Measurements from ENCODE around the gene RBM26. TPM values are rescaled to one million over a fixed set of nuclear protein-coding genes. Genes with fewer than 3 reads are reported as not detected.

RBM26 gene
- total and polyA plus RNA-seq, 2 of the 4 experiments (the other 2 are of a cell fraction), result 17.6 to 18.1 TPM

DNA sequence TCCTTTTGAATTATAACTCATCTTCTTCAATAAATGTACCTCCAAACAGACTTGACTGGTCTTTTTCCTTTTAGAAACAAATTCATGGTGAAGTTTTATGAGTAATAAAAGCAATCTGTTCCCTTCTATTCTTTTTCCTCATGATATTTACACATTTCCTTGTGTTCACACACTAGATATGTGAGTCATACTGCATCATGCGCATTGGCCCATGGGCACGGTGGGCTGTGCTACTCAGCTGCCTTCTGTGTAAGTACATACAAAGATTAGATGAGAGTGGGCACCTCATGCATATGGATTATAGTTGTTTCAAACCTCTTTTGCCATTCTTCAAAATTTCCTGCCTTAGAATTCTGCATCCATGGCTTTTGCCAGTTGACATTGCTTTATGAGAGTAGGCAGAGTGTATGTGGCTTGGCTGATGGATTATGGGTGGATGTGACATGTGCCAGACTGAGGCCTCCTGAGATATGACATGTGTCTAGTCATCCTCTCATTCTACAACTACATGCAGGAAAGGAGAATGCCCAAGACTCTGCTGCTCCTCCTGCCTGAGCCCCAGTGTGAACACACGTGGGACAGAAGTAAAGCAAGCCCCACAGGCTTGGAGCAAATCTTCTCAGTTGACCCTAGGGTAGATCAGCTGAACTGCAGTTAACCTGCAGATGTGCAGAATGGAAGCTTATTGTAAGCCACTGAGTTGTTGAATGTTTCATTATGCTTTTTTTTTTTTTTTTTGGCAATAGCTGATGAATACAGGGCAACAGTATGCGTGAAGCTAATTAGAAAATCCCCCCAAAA is 109.9 kb downstream of the RBM26 start:
- intact Hi-C loops (cut with micrococcal nuclease) (no loop called here), in situ Hi-C loops (cut with MboI; ENCODE audit: low sequenced_read_pairs) (no loop called here), dilution Hi-C loops (cut with HindIII; ENCODE audit: low sequenced_read_pairs, unreplicated experiment) (no loop called here)
- no TSS peak for BruUV-seq (replicated peaks)
- Histone ChIP-seq H4K8ac (ENCODE audit: low read depth in 2 of 2, low read length in 2 of 2) (no peak overlapping the region), H2BK15ac (ENCODE audit: low read depth, low read length) (no peak overlapping the region), H3K18ac (ENCODE audit: low read depth, low read length) (no peak overlapping the region), H2AK9ac (replicated peaks; ENCODE audit: low read depth, low read length, poor library complexity) (no peak overlapping the region), H2AFZ (replicated peaks; ENCODE audit: low read length, poor library complexity) (no peak overlapping the region), H3K9me3 (ENCODE audit: control insufficient read depth, insufficient read depth, low read length) (no peaks in the 10 kb centered on the region), H4K5ac (ENCODE audit: low read depth, low read length) (no peak overlapping the region), H4K20me1 (ENCODE audit: insufficient read depth, low read length) (no peaks in the 10 kb centered on the region), H3K79me1 (ENCODE audit: low read depth in 1 of 2, low read length in 2 of 2) (no peaks in the 10 kb centered on the region), H3K9me1 (ENCODE audit: insufficient read depth, low read length) (no peaks in the 10 kb centered on the region), H3K4me3 (ENCODE audit: insufficient read depth, low read depth, low read length) (no peak overlapping the region), H2BK120ac (ENCODE audit: low read depth, low read length) (no peak overlapping the region), H3K4ac (ENCODE audit: low read depth, low read length) (no peak overlapping the region), H3K36me3 (ENCODE audit: control insufficient read depth, insufficient read depth, low read length) (no peaks in the 10 kb centered on the region), H2BK5ac (ENCODE audit: low read depth, low read length, poor library complexity, severe bottlenecking) (no peak overlapping the region), H3K4me1 (ENCODE audit: control insufficient read depth, insufficient read depth, low read length) (no peaks in the 10 kb centered on the region), H3K4me2 (ENCODE audit: low read depth, low read length) (no peak overlapping the region), H3K23ac (ENCODE audit: low read depth, low read length) (no peak overlapping the region), H3K27me3 (ENCODE audit: control insufficient read depth, insufficient read depth, low read length) (no peaks in the 10 kb centered on the region; the same call in 1 of the 2 replicates), H2AK5ac (ENCODE audit: low read depth, low read length) (no peak overlapping the region), H2BK20ac (ENCODE audit: low read depth, low read length) (no peak overlapping the region), H3K27ac (ENCODE audit: insufficient read depth, low read length) (no peak overlapping the region), H3K14ac (replicated peaks; ENCODE audit: low read depth, low read length) (no peak overlapping the region), H4K91ac (ENCODE audit: insufficient read depth, low read depth, low read length) (no peak overlapping the region), H3K56ac (ENCODE audit: extremely low read depth, insufficient read depth, low read length) (no peak overlapping the region), H3K9ac (ENCODE audit: low read depth, low read length) (no peak overlapping the region)
- ATAC-seq (ENCODE audit: low read depth) (no peak), DNase-seq (peak; percentile 11)
- TF ChIP-seq SMC3 (IDR thresholded peaks at IDR 0.05; ENCODE audit: low read depth, low read length) (no peak), RCOR1 (IDR thresholded peaks at IDR 0.05; ENCODE audit: insufficient replicate concordance, low read length) (no peak), RAD21 (IDR thresholded peaks at IDR 0.05; ENCODE audit: low read length) (no peak), MAFK (IDR thresholded peaks at IDR 0.05; ENCODE audit: low read depth, low read length) (no peak), RFX5 (IDR thresholded peaks at IDR 0.05; ENCODE audit: low read depth, low read length) (no peak), FOS (IDR thresholded peaks at IDR 0.05; ENCODE audit: low read depth, low read length) (no peak), CHD1 (IDR thresholded peaks at IDR 0.05; ENCODE audit: low read depth, low read length) (no peak), BHLHE40 (IDR thresholded peaks at IDR 0.05; ENCODE audit: low read depth, low read length) (no peak), POLR2A (IDR thresholded peaks at IDR 0.05; ENCODE audit: low read depth, low read length) (no peak)
- TF ChIP-seq, protein P1, sequence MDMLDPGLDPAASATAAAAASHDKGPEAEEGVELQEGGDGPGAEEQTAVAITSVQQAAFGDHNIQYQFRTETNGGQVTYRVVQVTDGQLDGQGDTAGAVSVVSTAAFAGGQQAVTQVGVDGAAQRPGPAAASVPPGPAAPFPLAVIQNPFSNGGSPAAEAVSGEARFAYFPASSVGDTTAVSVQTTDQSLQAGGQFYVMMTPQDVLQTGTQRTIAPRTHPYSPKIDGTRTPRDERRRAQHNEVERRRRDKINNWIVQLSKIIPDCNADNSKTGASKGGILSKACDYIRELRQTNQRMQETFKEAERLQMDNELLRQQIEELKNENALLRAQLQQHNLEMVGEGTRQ (IDR thresholded peaks at IDR 0.05; ENCODE audit: low read depth, low read length), result no peak
- TF ChIP-seq, protein P2, sequence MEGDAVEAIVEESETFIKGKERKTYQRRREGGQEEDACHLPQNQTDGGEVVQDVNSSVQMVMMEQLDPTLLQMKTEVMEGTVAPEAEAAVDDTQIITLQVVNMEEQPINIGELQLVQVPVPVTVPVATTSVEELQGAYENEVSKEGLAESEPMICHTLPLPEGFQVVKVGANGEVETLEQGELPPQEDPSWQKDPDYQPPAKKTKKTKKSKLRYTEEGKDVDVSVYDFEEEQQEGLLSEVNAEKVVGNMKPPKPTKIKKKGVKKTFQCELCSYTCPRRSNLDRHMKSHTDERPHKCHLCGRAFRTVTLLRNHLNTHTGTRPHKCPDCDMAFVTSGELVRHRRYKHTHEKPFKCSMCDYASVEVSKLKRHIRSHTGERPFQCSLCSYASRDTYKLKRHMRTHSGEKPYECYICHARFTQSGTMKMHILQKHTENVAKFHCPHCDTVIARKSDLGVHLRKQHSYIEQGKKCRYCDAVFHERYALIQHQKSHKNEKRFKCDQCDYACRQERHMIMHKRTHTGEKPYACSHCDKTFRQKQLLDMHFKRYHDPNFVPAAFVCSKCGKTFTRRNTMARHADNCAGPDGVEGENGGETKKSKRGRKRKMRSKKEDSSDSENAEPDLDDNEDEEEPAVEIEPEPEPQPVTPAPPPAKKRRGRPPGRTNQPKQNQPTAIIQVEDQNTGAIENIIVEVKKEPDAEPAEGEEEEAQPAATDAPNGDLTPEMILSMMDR (conservative IDR thresholded peaks at IDR 0.05; ENCODE audit: low read depth, low read length), result no peak
- ChIA-PET POLR2A (ENCODE audit: unreplicated experiment) (no interaction called here), CTCF (interaction anchor here (0.5 kb wide), 1 partner anchor 159 kb away, joined by 3 read pairs; no protein-coding TSS in a partner anchor)
- no CpG with 5 or more reads among the region's 4 CpGs for WGBS, 2 experiments (ENCODE audit: extremely low coverage in 2 of 2, insufficient read length in 1 of 2)

All from IMR-90 (cell line).